Hematopoietic multipotent progenitor cell treated with erythropoietin and hydrocortisone succinate and interleukin-3 and kit ligand, for 8 days (in vitro differentiated cells): Measurements from ENCODE around the gene TGFBRAP1.

Experiments used
- DNase-seq: peaks from one replicate; pipeline ENCODE4 v3.0.0-alpha.2; 2015

Gene TGFBRAP1

DNA sequence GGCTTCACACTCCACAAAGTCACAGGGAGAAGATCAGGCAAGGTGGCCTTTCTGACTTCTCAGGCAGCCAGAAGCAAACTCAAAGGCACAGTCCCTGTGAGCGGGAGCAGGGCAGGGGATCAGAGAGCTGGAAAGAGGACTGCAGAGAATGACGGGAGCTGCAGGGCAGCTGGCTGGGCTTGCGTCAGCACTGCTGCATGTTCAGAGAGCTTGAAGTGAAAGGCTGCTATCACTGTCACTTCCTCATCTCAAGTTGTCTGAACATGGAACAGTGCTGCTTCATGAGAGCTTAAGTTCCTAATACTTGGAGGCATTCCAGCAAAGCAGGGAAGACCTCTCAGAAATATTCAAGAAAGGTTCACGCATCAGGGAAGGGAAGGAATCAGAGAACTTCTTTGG is 20.4 kb downstream of the TGFBRAP1 start:
- no peak for DNase-seq

DNA sequence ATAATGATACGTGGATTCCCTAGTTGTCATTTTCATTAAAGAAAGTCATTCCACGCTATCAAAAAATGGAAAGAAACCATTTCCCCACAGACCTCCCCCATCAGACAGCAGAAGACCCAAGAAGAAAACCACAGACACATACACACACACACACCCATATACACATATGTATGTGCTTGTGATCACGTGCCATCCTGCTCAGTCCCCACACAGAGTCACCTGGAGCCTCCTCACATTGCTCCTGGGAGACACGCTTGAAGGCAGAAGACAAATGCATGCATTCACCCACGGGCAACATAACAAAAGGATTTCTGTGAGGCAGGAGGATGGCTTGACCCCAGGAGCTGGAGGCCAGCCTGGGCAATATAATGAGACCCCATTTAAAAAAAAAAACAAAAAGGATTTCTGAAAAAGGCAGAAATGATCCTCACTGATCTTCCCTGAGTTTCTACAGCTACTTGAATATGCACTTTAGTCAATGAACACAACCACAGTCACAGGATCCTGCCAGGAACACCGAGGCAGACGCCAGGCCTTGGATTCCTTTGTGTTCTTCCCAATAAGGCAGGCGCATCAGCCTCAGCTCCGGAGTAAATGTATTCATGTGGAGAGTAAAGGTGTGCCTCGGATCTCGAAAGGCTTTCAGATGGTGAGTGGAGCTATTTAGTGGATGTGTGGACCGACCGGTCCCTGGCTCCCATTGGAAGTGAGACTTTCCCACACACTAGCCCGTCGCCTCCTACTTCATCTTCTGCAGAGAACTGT is 21.0 kb downstream of the TGFBRAP1 start:
- DNase-seq = no peak

DNA sequence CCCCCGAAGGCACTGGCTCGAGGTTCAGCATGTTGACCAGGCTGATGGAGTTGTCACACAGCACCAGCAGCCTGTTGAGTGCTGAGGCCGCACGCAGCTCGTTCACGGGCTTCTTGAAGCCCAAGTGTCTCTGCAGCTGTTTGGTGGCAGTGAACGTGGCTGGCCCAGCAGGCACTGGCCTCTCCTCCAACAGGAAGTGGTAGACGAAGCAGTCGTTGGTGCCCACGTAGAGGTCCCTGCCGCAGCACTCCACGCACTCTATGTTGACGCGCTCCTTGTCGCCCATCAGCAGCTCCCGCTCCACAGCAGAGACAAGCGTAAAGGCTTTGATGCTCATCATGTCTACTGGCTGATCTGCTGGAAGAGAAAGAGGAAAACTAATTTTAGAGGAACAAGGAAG is 21.6 kb downstream of the TGFBRAP1 start:
- no peak for DNase-seq

DNA sequence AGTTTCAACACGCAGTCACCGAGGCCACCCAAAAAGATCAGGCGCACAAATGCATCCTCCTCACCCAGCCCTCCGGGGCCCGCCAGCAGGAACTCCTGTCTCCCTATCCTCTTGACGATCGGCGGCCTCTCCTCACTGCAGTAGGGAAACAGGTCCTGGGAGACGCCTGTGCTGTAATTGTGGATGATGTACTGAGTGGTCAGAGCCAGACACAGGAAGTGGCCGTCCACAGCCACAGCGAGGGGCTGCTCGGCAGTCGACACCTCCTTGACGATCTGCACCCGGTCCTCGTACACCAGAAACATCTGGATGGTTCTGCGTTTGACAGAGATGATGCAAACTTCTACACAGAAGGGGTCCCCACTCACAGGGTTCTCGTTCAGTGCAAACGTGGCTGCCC is 22.0 kb downstream of the TGFBRAP1 start:
- DNase-seq = no peak

DNA sequence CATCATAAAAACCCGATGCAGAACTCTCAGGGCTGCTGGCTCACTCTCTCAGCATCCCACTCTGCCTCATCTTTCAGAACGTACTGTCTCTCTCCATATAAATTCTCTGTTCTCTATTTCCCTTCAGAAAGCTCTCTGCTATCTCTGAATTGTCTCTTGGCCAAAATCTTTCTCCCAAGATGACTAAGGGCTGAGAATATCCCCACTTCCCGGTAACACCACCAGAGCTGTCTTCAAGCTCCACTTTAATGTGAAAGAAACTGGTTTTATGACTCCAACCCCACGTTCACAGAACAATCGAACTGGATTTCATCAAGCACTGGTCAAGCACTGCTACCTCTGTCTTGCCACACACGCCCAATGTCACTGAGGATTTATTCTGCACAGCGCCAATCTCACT is 22.4 kb downstream of the TGFBRAP1 start:
- no peak for DNase-seq

DNA sequence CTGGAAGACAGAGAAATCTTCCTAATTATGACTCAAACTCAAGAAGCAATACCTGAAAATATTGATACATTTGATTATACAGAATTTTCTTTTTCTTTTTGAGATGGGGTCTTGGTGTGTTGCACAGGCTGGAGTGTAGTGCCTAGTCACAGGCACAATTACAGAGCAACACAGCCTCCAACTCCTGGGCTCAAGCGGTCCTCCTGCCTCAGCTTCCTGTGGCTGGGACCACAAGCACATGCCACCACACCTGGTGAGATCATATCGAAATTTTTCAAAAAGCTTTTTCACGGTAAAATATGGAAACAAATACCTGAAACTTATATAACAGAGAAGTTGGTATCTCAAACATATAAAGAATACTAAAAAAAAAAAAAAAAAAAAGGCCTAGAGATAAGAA is 27.9 kb downstream of the TGFBRAP1 start:
- no peak for DNase-seq

DNA sequence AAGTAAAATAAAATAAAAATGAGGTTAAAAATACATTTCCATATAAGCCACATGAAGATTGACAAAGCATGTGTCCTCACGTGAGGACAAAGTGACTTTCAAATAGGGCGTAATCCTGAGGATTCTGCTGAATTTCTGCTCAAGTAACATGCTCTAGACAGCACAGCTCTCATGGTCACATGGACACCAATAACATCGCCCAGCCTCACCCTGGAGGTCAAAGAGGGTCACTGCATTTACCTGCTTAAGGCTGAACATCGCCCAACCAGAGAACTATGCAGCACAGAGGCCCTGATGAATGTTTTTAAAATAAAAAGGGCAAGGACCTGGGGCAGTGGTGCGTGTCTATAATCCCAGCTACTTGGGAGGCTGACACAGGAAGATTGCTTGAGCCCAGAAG is 30.2 kb downstream of the TGFBRAP1 start:
- peak; percentile 40 for DNase-seq

DNA sequence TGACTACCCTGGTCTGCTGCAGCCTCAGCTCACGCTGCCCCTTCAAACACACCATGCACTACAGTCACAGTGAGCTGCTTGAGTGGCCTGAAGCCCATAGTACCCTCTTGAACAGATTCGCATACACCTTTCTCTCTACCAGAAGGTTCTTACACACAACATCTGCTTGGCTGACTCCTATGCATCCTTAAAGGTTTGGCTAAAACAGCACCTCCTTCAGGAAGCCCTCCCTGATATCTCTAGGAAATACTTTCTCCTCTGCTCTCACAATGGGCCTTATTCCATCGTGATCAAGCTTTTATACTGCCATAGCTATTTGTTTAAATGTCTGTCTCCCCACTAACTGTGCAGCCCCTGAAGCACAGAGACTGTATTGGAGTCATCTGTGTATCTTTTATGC is 31.5 kb downstream of the TGFBRAP1 start:
- DNase-seq = no peak

DNA sequence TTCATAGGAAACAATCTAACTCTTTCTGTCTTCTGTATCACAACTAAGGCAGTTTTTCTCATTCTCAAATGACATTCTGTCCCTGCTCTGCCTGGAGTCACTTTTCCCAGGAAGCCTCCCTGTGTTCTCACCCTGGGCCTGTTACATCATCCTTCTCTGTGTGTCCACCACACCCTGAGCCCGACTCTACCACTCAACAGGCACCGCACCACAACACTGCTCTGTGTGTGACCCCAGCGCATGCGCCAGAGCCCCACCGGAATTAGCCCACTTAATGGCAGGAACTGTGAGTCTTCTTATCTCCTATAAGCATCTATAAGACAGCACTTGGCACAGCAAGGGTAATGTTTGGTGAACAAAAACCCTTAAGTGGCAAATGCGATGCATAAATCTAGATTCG is 32.3 kb downstream of the TGFBRAP1 start:
- peak; percentile 33 for DNase-seq

DNA sequence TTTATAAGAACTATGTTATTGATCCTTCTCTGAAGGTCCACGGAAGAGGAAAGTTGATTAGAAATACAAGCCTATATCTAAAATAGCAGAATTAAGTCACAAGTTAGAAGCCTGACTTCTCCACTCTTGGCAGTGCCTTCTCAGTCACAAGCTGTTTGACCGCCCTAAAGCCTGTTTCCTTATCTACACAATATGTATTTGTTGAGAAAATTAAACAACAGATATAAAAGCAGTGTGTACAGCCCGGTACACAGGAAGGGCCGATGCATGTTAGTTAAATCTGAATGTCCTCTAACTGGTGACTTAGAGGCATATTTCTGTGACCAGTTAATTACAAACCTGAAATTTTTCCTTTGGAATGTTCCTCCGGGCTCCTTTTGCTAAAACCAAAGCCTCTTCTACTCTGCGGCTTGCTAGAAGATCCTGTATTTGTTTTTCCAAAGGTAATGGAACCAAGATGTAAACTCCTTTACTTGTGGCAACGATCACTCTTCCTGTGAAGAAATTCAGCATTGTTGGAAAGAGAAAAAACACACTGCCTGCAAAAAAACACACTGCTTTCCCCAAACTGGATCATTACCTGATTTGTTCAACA is 33.4 kb downstream of the TGFBRAP1 start:
- DNase-seq = peak; percentile 6

DNA sequence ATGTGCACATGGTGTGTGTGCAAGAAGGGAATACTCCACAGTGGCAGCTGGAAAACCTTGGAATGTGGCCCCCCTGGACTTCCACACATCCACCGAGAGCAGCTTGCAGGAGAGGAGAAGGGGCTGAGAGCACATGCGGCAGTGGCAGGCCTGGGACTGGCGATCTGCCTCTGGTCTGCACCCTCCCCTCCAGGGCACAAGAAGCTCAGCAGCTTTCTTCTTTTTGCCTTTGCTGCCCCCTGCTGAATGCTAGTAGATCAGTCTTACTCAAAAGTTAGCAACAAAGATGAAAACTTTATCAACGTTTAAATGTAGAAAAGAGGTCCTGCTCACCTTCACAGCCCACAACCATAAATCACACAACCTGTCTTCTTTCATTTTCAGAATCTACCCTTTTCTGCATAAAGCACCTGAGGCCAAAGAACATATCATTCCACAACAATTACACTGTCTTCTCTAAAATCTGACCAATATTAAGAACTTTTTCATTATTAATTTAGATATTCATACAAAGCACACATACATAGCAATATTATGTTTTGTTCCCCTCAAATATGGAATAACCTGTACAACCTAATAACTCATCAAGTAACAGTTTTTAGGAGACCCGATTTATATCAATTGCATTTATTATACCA is 34.6 kb downstream of the TGFBRAP1 start:
- DNase-seq = peak; percentile 77

DNA sequence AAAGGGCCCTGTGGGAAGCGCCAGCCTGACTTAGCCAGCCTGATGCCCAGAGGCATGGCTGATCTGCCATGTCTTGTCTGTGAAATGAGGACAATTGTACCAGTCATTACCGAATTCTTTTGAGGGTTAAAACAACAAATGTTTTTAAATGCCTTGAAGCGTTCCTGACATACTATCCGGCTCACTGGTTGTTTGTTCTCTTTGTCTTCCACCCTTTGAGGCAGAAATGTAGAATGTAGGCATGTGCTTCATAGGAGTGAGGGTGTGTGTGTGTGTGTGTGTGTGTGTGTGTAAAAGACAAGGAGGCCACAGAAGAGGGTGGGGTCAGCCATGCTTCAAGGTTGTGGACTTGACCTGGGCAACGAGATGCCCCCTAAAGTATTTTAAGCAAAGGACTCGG is 35.5 kb downstream of the TGFBRAP1 start:
- no peak for DNase-seq

DNA sequence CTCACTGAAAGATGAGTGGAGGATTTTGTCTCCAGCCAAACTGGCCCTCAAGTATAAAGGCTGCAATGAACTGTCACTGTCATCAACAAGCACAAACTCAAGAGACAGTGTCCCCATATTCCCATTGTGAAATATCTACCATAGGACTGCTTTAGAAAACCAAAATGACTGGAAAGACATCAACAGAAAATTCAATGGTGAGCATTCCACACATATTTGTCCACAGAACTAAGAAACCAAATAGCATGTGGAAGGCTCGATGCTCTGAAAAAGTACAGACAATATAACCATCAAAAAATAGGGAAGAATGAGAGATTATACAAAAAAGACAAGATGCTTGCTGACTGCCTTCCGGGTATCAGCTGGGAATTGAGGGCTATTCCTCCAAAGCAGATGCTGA is 37.6 kb downstream of the TGFBRAP1 start:
- no peak for DNase-seq

DNA sequence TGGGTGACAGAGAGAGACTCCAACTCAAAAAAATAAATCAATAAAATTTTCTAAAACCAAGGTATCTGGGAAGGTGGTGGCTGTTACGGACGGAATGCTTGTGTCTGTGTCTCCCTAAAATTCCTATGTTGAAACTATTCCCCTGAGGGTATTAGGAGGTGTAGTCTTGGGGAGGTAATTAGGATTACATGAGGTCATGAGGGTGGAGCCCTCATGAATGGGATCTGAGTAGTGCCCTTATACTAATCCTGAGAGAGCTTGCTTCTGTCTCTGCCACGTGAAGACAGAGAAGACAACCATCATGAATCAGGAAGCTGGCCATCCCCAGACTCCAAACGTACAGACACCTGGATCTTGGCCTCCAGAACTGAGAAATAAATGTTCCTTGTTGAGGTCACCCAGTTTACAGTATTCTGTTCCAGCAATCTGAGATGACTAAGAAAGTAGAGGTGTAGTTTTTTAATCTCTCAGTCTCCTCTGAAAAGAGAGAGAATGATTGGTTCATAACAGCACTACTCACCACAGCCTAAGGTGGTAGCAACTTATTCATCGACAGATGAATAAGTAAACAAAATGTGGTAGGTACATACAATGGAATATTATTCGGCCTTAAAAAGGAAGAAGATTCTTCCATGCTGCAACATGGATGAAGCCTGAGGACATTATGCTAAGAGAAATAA is 38.4 kb downstream of the TGFBRAP1 start:
- DNase-seq = no peak

DNA sequence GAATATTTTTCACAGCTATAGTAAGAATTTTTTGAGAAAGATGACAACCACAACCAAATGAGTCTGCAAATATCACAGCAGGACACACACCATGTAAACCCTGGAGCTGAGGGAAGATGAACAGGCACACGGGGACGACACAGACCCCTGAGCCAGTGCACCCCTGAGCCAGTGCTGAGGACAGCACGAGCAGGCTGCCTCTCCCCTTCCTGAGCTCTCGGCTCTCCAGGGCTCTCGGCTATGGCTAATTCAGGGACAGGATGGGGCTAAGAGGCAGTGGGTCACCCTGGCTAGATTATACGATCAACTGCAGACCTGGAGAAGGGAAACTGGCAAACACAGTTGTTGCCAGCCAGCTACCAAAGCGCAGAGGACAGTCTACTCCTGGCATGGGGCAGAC is 41.4 kb downstream of the TGFBRAP1 start:
- DNase-seq = no peak

DNA sequence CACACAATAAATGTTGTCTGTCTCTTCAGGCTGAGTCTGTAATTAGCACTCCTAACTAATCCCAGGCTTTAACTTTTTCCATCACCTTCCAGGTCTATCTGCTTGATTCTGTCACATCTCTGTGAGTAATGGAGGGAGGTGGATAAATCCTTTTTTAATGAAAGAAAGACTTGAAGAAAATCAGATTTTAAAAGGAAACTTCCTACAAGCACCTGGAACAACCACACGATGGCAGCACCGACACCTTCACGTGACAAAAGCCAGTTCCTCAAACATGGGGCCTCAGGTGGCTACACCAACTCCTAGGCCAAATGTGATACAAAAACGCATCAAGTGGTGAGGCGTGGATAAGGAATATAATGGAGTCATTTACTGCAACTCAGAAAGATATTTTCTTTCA is 41.8 kb downstream of the TGFBRAP1 start:
- DNase-seq = peak; percentile 74

DNA sequence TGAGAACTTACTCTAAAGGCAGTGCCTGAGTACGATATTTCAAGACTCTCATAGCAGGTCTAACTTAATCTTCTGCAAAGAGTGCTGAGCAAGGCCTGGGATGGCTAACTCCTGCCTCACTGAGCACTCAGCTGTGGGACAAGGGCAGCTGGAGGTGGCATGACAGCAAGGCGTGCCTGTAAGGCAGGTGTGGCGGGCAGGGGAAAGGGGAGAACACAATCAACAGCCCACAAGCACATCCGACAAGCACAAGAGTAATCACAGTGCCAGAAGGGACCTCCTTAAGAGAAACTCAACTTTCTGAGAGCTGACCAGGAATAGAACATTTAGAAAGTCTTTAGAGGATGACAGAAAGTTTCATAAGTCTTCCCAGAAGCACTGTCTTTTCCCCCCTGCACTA is 46.0 kb downstream of the TGFBRAP1 start:
- DNase-seq = no peak

DNA sequence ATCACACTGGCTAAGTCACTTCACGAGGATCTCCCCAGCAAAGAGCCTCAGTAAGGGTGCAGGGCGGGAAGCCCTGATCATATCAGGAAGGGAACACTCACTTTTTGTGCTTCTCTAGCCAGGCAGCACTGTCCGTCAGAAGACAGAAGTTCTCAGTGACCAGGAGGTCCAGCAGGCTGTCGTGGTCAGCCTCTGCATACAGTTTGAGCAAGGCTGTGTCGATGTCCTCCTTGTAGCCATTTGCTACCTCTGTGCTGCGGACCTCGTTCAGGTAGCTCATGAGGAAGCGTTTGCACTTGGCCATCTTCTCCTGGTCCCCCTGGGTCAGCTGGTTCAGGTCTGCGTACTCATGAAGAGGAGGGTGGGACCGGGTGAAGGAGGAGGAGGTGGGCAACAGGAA is 49.3 kb downstream of the TGFBRAP1 start:
- DNase-seq = no peak

DNA sequence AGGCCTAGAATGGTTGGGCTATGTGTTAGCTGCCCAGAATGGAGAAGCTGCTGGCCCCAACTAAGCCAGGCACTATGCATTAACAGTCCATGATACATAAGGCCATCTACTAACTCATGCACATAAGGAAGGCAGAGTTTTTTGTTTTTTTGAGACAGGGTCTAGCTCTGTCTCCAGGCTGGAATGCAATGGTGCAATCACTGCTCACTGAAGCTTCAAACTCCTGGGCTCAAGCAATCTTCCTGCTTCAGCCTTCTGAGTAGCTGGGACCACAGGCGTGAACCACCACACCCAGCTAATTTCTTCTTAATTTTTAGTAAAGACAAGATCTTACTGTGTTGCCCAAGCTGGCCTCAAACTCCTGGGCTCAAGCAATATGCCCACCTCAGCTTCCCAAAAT is 50.4 kb downstream of the TGFBRAP1 start:
- no peak for DNase-seq

DNA sequence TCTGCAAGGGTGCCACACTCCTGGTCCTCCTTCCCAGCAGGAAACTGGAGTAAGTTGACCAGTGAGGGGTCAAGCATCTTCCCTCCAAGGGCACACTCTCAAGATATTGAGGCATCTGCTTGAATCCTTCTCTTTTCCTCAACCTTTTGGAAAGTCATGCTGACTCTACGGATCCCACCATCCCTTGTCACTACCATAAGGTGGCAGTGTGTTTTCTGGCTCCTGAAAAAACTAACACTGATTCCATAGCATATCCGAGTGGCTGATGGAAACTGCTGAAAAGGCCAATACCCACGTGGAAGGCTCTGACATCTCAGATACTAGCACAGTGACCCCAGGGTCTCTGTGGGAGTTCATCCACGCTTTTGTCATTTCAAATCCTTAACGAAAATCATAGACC is 50.9 kb downstream of the TGFBRAP1 start:
- no peak for DNase-seq

DNA sequence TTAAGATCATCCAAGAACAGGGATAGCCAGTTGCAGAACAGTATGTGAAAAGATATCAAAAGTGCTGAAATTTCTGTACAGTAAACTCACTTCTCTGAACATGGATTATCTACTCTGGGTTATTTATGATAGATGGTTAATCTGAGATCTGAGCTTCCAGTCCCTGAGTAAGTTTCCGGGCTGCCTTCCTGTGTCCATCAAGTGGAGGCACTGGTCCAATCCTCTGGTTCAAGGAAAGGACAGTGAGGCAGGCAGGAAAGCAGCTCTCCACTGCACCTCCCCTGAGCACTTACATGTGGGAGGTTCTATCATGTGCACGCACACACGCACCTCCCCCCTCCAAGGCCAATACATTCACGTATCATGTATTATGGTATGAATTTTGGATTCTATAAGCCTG is 55.5 kb downstream of the TGFBRAP1 start:
- DNase-seq = no peak

DNA sequence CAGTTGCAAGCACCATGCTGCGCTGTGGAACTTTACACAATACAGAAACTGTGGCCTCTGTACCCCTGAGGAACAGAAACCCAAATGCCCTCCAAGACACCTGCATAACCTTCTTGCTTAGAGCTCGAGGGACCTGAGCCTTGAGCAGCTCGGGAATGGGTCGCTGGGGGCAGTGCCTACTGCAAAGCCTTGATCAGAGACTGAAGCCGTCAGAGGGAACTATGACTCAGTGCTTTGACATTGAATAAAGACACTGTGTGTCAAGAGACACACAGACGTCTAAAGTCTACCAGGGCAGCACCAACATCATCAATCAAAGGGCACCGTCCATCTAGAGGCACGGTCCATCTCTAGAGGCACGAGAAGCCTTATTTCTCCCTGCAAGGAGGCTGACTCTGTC is 57.4 kb downstream of the TGFBRAP1 start:
- DNase-seq = no peak

DNA sequence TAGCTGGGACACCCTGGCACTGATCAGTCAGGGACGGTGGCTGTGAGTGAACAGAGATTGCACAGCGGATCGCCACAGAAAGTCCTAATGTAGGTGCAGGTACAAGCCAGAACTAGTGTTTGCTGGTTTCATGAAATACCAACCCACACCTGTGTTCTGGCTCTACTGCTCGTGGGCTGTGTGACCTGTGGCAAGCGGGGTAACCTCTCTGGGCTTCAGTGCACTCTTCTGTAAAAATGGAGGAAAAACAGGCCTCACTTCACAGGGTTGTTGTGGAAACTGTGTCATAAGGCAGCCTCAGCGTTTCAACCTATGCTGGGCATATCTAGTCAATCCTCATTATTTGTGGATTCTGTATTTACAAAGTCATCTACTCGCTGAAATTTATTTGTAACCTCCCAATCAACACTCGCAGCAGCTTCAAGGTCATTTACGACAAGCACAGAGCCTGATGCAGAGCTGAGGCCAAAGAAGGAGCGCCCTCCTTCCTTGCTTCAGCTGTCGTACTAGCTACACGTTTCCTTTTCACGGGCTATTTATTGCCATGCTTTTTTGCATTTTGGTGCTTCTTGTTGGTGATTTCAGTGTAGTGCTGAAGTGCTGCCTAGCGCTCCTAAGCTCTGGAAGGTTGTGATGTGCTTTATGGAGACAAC is 58.0 kb downstream of the TGFBRAP1 start:
- no peak for DNase-seq
